CD8-positive, alpha-beta memory T cell (primary cell): ENCODE measurements around the gene DOCK10. TPM values are rescaled to one million over a fixed set of nuclear protein-coding genes. Genes with fewer than 3 reads are reported as not detected.

ENCODE experiments used
- CTCF ChIA-PET: fragments of 350-600 bp; sonication (Branson Sonifier 250); formaldehyde crosslinking; loops from one replicate; lab custom pipeline; 2021; ENCODE audit warnings: antibody characterized with exemption; lab: Charles Lee
- POLR2A ChIA-PET: fragments of 350-600 bp; sonication (Branson Sonifier 250); formaldehyde crosslinking; loops from one replicate; lab custom pipeline; 2021; ENCODE audit warnings: antibody characterized with exemption; lab: Charles Lee
- DNase-seq, 5 donors: peaks; one replicate each; pipeline versions ENCODE4 v3.0.0 to v3.0.0-alpha.2; 2020 to 2022; ENCODE audit warnings: mixed read lengths in 1 of 5
- H3K27ac ChIP-seq: one replicate; pipeline ENCODE4 v1.7.0; 2013; ENCODE audit warnings: low read depth, mild to moderate bottlenecking, low read length, moderate library complexity
- H3K27me3 ChIP-seq: 2 replicates; pipeline ENCODE4 v1.7.0; 2013; ENCODE audit warnings: low read length, mild to moderate bottlenecking; ENCODE audit not compliant: insufficient read depth, poor library complexity, severe bottlenecking
- H3K36me3 ChIP-seq: 2 replicates; pipeline ENCODE4 v1.7.0; 2013; ENCODE audit warnings: mild to moderate bottlenecking, low read length, moderate library complexity; ENCODE audit not compliant: insufficient read depth
- H3K4me1 ChIP-seq: 2 replicates; pipeline ENCODE4 v1.7.0; 2013; ENCODE audit warnings: mild to moderate bottlenecking, low read length, moderate library complexity; ENCODE audit not compliant: insufficient read depth
- H3K4me3 ChIP-seq: 2 replicates; pipeline ENCODE4 v1.7.0; 2013; ENCODE audit warnings: mild to moderate bottlenecking, low read length
- H3K9me3 ChIP-seq: 2 replicates; pipeline ENCODE4 v1.7.0; 2013; ENCODE audit warnings: mild to moderate bottlenecking, low read length
- H3K27ac Mint-ChIP-seq, 8 donors: one replicate each; pipeline ENCODE4 v1.8.0; 2020 to 2021; ENCODE audit warnings: mixed read lengths in 8 of 8, mild to moderate bottlenecking in 6 of 8, inconsistent platforms in 3 of 8, moderate library complexity in 3 of 8
- H3K27me3 Mint-ChIP-seq, 2 donors: one replicate each; pipeline ENCODE4 v1.8.0; 2020 to 2021; ENCODE audit warnings: mixed read lengths in 2 of 2, mild to moderate bottlenecking in 1 of 2, moderate library complexity in 1 of 2
- H3K36me3 Mint-ChIP-seq, 3 donors: one replicate each; pipeline ENCODE4 v1.8.0; 2020 to 2021; ENCODE audit warnings: mixed read lengths in 3 of 3, inconsistent platforms in 1 of 3, mild to moderate bottlenecking in 1 of 3
- H3K4me1 Mint-ChIP-seq, 3 donors: one replicate each; pipeline ENCODE4 v1.8.0; 2020 to 2021; ENCODE audit warnings: mixed read lengths in 3 of 3, inconsistent platforms in 1 of 3, mild to moderate bottlenecking in 1 of 3
- H3K4me3 Mint-ChIP-seq, 7 donors: one replicate each; pipeline ENCODE4 v1.8.0; 2020 to 2021; ENCODE audit warnings: mixed read lengths in 7 of 7, mild to moderate bottlenecking in 6 of 7, moderate library complexity in 4 of 7, inconsistent platforms in 2 of 7
- H3K9me3 Mint-ChIP-seq, 5 donors: one replicate each; pipeline ENCODE4 v1.8.0; 2020 to 2022; ENCODE audit warnings: mixed read lengths in 5 of 5, mild to moderate bottlenecking in 3 of 5, moderate library complexity in 2 of 5, inconsistent platforms in 1 of 5
- polyA plus RNA-seq: library from polyadenylated mRNA; unstranded; fragments of 300-500 nt; fragmentation: Illumina TruSeq; gene quantifications from one replicate; pipeline ENCODE4 v1.2.3, GENCODE V29; 2021
- total RNA-seq, 2 experiments: library from RNA; stranded (reverse); gene quantifications; one replicate each; pipeline ENCODE4 v1.2.3, GENCODE V29; 2021

The DOCK10 gene
- total and polyA plus RNA-seq, 3 experiments from 2014 or later, result 52.4 to 138 (median 135) TPM

DNA sequence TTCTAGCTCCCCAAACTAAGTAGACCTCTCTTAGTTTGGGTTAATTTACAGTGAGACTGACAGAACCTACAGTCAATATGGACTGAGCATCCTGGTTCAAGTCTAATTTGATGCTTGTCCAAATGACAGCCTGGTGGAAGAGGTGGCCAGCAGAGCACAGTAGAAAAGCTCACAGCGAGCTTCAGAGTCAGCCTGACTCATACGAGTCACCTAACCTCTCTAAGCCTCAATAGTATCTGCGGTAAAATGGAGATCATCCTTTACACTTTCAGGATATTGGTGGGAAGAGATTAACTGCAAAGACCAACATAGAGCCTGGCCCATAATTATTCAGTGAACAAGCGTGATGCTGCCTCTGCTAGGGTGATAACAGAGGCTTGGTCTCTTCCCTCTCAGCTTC lies 54.5 kb downstream of the DOCK10 start:
- no peaks in the 10 kb centered on the region for H3K27me3 Mint-ChIP-seq
- H3K4me1 Mint-ChIP-seq, result peaks cover 82 to 97% (median 96%) of the 10 kb centered on the region in 3 donors
- Histone ChIP-seq H3K27ac (no peak overlapping the region), H3K27me3 (no peaks in the 10 kb centered on the region), H3K4me1 (peaks cover 53% of the 10 kb centered on the region), H3K9me3 (no peaks in the 10 kb centered on the region), H3K4me3 (no peak overlapping the region), H3K36me3 (peaks cover 4% of the 10 kb centered on the region)
- peaks cover 0 to 37% (median 15%) of the 10 kb centered on the region in 3 donors for H3K36me3 Mint-ChIP-seq
- H3K9me3 Mint-ChIP-seq, result no peaks in the 10 kb centered on the region
- ChIA-PET CTCF (interaction anchor here (0.6 to 9.5 kb wide), 3 partner anchors 10 to 21 kb away, joined by 3 to 64 read pairs (median 4); no protein-coding TSS in a partner anchor), POLR2A (interaction anchor here (0.8 kb wide), 1 partner anchor 62 kb away, joined by 3 read pairs; no protein-coding TSS in a partner anchor)
- peak overlapping the region in 1 of 7 donors; percentile 32 for H3K4me3 Mint-ChIP-seq
- peak overlapping the region; percentile 33 to 85 (median 67) for H3K27ac Mint-ChIP-seq
- DNase-seq, result no peak

DNA sequence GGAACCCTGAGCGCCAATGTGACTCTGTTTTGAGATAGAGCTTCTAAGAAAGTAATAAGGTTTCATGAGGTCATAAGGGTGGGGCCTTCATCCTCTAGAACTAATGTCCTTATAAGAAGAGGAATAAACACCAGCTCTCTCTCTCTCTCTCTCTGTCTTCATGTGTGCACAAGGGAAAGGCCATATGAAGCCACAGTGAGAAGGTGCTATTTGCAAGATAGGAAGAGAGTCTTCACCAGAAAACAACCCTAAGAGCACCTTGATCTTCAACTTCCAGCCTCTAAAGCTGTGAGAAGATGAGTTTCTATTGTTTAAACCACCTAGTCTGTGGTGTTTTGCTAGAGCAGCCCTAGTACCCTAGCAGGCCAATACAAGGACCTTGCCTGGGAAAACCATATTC lies 55.8 kb downstream of the DOCK10 start:
- no peak overlapping the region for H3K27ac ChIP-seq
- Mint-ChIP-seq H3K4me1 (peaks cover 89 to 97% (median 96%) of the 10 kb centered on the region in 3 donors), H3K27me3 (no peaks in the 10 kb centered on the region), H3K27ac (peak overlapping the region; percentile 51 to 91 (median 70)), H3K4me3 (peak overlapping the region in 6 of 7 donors; percentile 4 to 38 (median 24)), H3K9me3 (no peaks in the 10 kb centered on the region), H3K36me3 (peaks cover 0 to 29% (median 13%) of the 10 kb centered on the region in 3 donors)
- no peaks in the 10 kb centered on the region for H3K9me3 ChIP-seq
- POLR2A ChIA-PET, result interaction anchor here (0.6 to 0.8 kb wide), 2 partner anchors 16 to 116 kb away, joined by 3 to 7 read pairs; no protein-coding TSS in a partner anchor
- DNase-seq, result peak in 2 of 5 donors; percentile 51 to 60
- H3K27me3 ChIP-seq, result no peaks in the 10 kb centered on the region
- CTCF ChIA-PET, result interaction anchor here (0.8 to 9.5 kb wide), 6 partner anchors 9 to 50 kb away, joined by 3 to 64 read pairs (median 4); no protein-coding TSS in a partner anchor
- peaks cover 63% of the 10 kb centered on the region for H3K4me1 ChIP-seq
- H3K36me3 ChIP-seq, result peaks cover 4% of the 10 kb centered on the region
- no peak overlapping the region for H3K4me3 ChIP-seq

DNA sequence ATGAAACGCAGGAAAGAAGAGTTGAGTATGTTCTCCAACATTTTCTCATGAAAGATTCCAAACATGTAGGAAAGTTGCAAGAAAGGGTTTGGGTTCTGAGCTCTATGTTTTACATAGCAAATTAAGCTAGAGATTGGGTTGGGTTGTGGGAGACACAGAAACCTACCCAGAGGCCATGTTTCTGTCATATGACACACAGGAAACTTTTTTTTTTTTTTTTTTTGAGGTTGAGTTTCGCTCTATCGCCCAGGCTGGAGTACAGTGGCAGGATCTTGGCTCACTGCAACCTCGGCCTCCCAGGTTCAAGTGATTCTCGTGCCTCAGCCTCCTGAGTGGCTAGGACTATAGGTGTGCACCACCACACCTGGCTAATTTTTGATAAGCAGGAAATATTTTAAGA lies 57.6 kb downstream of the DOCK10 start:
- no peaks in the 10 kb centered on the region for H3K27me3 ChIP-seq

DNA sequence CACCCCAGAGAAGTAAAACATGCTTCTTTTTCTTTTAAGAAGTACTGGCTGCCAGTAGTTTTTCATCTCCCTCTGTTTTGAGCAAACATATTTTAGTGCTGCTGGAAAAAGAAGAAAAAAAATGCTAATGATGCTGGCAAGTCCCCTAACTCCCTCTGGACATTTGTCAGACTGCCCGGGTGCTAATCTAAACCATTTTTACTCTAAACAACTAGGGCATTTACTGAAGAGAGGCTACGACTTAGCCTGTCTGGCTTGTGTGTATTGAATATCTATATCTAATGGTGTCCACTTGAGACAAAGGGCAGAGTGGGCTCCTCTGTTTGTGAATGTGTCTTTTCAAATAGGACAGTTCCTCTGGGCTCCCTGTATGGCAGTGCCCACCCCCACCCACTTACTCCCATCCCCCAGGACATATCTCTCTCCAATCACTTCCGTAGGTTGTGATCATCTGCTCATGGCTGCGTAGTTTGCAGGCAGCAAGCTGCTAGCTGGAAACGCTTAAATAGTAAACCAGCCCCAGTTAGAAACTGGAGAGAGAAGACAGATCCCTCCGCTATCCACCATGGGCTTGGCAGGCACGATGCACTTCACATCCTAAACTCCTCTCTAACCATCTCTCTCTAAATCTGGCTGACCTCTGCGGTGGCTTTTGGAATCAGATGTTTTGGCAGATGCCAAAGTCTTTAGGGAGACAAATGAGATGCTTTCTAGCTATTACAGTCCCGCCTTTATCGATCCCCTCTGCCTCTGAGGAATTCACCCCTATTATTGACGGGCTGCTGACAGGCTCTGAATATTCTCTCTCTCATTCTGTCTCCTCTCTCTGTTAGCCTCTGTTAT lies 58.3 kb downstream of the DOCK10 start:
- H3K9me3 ChIP-seq, result no peaks in the 10 kb centered on the region
- ChIA-PET CTCF (interaction anchor here (0.7 to 9.5 kb wide), 4 partner anchors 17 to 58 kb away, joined by 3 to 64 read pairs (median 4); no protein-coding TSS in a partner anchor), POLR2A (interaction anchor here (0.6 to 0.7 kb wide), 3 partner anchors 38 to 56 kb away, joined by 3 to 7 read pairs (median 7); no protein-coding TSS in a partner anchor)
- H3K4me3 ChIP-seq, result no peak overlapping the region
- H3K27me3 ChIP-seq, result no peaks in the 10 kb centered on the region
- Mint-ChIP-seq H3K36me3 (peaks cover 0 to 19% (median 9%) of the 10 kb centered on the region in 3 donors), H3K4me3 (peak overlapping the region in 6 of 7 donors; percentile 66 to 84 (median 76)), H3K27ac (peak overlapping the region; percentile 51 to 96 (median 83)), H3K27me3 (no peaks in the 10 kb centered on the region), H3K9me3 (no peaks in the 10 kb centered on the region), H3K4me1 (peaks cover 81 to 93% (median 92%) of the 10 kb centered on the region in 3 donors)
- H3K36me3 ChIP-seq, result no peaks in the 10 kb centered on the region
- DNase-seq, result no peak
- H3K4me1 ChIP-seq, result peaks cover 63% of the 10 kb centered on the region
- H3K27ac ChIP-seq, result no peak overlapping the region

More for the DNA sequence above, 57.6 kb downstream of the DOCK10 start:
- ChIA-PET CTCF (interaction anchor here (0.7 to 9.5 kb wide), 4 partner anchors 16 to 58 kb away, joined by 3 to 64 read pairs (median 4); no protein-coding TSS in a partner anchor), POLR2A (interaction anchor here (0.6 to 0.7 kb wide), 3 partner anchors 39 to 56 kb away, joined by 3 to 7 read pairs (median 7); no protein-coding TSS in a partner anchor)
- Histone ChIP-seq H3K4me1 (peaks cover 63% of the 10 kb centered on the region), H3K27ac (no peak overlapping the region), H3K9me3 (no peaks in the 10 kb centered on the region), H3K36me3 (no peaks in the 10 kb centered on the region), H3K4me3 (no peak overlapping the region)
- Mint-ChIP-seq H3K9me3 (no peaks in the 10 kb centered on the region), H3K27ac (peak overlapping the region; percentile 51 to 96 (median 83)), H3K4me1 (peaks cover 82 to 93% (median 92%) of the 10 kb centered on the region in 3 donors), H3K36me3 (peaks cover 0 to 20% (median 6%) of the 10 kb centered on the region in 3 donors), H3K27me3 (no peaks in the 10 kb centered on the region), H3K4me3 (peak overlapping the region in 6 of 7 donors; percentile 15 to 81 (median 67))
- DNase-seq, result peak in 1 of 5 donors; percentile 6

DNA sequence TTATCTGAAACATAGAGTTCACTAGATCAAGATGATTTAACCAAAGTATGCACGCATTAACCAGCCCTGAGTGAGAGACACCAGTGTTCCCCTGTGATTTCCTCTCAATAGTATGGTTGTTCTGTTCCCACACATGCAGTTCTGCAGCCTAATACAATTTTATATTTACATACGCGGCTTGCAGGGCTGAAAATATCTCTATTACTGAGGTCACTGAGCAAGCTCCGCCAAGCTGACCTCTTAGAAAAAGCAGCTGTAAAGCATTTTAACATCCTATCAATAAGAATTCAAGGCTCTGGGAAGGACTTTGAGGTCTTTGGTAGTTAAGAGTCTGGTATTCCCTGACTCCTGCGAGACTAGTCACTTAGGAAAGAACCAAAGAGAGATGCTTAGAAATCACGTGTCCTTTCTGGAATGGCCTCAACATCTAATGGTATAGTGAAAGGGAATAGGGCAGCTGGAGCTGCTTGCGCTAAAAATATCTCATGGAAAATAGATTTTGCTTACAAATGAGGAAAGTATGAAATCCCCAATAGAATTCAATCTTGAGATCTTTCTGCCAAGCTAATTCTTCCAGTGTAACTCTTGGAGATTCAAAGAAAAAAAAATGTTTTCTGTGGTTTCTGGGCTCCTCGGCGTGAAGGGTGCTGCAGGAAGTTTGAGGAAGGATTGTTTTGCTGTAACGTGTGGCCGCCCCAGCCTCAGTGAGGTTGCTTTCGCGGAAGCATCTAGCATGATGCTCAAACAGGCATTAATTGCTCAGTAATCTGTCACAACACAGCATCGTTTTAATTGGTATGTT lies 59.2 kb downstream of the DOCK10 start:
- H3K4me3 ChIP-seq, result no peak overlapping the region
- no peaks in the 10 kb centered on the region for H3K9me3 ChIP-seq
- no peaks in the 10 kb centered on the region for H3K27me3 ChIP-seq
- POLR2A ChIA-PET, result interaction anchor here (0.7 kb wide), 1 partner anchor 42 kb away, joined by 3 read pairs; no protein-coding TSS in a partner anchor
- Mint-ChIP-seq H3K4me3 (peak overlapping the region in 6 of 7 donors; percentile 66 to 84 (median 76)), H3K27ac (peak overlapping the region; percentile 51 to 96 (median 83)), H3K36me3 (peaks cover 0 to 19% (median 7%) of the 10 kb centered on the region in 3 donors), H3K4me1 (peaks cover 79 to 93% (median 92%) of the 10 kb centered on the region in 3 donors), H3K27me3 (no peaks in the 10 kb centered on the region), H3K9me3 (no peaks in the 10 kb centered on the region)
- CTCF ChIA-PET, result interaction anchor here (1.1 to 9.5 kb wide), 3 partner anchors 9 to 18 kb away, joined by 4 to 64 read pairs (median 4); no protein-coding TSS in a partner anchor
- H3K27ac ChIP-seq, result no peak overlapping the region
- peak in 3 of 5 donors; percentile 30 to 55 (median 55) for DNase-seq
- H3K4me1 ChIP-seq, result peaks cover 63% of the 10 kb centered on the region
- no peaks in the 10 kb centered on the region for H3K36me3 ChIP-seq

DNA sequence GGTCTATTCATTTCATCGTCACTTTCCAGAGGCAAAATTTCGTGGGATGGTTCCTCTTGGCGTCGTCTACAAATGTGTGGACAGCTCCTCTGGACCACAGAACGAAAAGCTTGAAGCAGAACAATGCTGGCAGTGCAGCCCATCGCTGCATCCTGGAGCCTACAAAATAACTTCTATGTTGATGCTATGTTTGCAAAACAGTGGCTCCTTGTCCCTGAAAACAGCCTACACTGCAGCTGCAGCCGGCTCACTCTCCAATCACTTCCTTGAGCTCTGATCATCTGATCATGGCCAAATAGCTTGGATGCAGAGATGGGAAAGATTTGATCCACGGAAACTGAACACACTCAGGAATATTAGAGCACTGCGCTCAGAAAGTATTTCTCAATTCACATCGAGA lies 60.0 kb downstream of the DOCK10 start:
- peaks cover 62% of the 10 kb centered on the region for H3K4me1 ChIP-seq
- H3K36me3 ChIP-seq, result no peaks in the 10 kb centered on the region
- no peaks in the 10 kb centered on the region for H3K9me3 ChIP-seq
- Mint-ChIP-seq H3K9me3 (no peaks in the 10 kb centered on the region), H3K4me3 (peak overlapping the region in 1 of 7 donors; percentile 18), H3K4me1 (peaks cover 76 to 93% (median 92%) of the 10 kb centered on the region in 3 donors), H3K27ac (peak overlapping the region in 5 of 8 donors; percentile 51 to 87 (median 74)), H3K27me3 (no peaks in the 10 kb centered on the region), H3K36me3 (peaks cover 0 to 20% (median 10%) of the 10 kb centered on the region in 3 donors)
- no peak overlapping the region for H3K27ac ChIP-seq
- ChIA-PET CTCF (interaction anchor here (0.9 to 9.5 kb wide), 4 partner anchors 8 to 19 kb away, joined by 3 to 64 read pairs (median 4); no protein-coding TSS in a partner anchor), POLR2A (no interaction called here)
- no peak for DNase-seq
- H3K27me3 ChIP-seq, result no peaks in the 10 kb centered on the region
- no peak overlapping the region for H3K4me3 ChIP-seq
